HG03159 (cell line): ENCODE results near the gene ABHD4.
"Not testable (repeated sequence)": the region's sequence is repeated elsewhere in the genome, so short reads cannot be mapped to it uniquely, and the experiment has no call there.

Experiments used
- ATAC-seq: cut with Tn5 transposase; IDR thresholded peaks from one replicate; pipeline ENCODE4 v1.9.1; 2021; ENCODE audit warnings: mild to moderate bottlenecking, moderate library complexity; ENCODE audit not compliant: unreplicated experiment

ABHD4 gene, protein sequence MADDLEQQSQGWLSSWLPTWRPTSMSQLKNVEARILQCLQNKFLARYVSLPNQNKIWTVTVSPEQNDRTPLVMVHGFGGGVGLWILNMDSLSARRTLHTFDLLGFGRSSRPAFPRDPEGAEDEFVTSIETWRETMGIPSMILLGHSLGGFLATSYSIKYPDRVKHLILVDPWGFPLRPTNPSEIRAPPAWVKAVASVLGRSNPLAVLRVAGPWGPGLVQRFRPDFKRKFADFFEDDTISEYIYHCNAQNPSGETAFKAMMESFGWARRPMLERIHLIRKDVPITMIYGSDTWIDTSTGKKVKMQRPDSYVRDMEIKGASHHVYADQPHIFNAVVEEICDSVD

DNA sequence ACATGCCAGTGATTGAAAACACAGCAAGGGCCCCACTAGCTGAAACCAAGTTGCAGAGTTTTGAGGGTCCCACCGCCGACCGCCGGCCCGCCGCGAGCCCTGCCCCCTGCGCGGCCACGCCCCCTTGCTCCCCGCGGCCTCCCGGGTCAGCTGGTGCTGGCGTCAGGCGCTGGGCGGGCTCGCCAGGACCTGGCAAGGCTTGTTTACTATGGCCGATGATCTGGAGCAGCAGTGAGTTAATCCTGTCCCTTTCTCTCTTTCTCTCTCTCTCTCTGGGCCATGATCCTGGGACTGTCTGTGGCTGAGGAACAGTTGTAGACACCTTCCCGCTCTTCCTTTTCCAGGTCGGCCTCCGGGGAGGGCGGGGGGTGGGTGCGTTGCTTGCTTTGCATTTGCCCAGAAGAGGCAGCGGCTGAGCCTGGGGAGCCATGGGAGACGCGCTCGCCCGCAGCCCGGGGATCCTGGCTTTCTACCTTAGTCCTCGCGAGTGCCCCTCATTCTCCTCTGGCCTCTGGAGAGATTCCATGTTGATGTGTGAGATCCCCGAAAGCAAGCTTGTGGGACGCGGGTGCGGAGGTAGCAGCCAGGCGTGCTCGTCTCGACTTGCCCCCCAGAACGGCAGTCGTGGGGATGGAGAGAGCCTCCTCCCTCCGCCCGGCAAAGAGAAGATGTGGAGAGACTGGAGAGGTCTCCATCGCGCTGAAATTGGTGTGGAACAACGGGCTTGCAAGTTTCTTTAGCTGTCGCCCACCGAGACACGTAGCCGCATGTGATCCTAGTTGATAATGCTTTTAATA, at the start of gene ABHD4:
TSS of gene ABHD4 (plus strand) at position 202 of the 797 bp plus-strand sequence. CDS start at position 209, 7 bp downstream.
- peak; percentile 68 for ATAC-seq

DNA sequence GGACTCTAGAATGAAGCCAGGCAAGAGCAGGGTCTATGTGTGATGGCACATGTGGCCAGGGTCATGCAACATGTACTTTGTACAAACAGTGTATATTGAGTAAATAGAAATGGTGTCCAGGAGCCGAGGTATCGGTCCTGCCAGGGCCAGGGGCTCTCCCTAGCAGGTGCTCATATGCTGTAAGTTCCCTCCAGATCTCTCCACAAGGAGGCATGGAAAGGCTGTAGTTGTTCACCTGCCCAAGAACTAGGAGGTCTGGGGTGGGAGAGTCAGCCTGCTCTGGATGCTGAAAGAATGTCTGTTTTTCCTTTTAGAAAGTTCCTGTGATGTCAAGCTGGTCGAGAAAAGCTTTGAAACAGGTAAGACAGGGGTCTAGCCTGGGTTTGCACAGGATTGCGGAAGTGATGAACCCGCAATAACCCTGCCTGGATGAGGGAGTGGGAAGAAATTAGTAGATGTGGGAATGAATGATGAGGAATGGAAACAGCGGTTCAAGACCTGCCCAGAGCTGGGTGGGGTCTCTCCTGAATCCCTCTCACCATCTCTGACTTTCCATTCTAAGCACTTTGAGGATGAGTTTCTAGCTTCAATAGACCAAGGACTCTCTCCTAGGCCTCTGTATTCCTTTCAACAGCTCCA, 48.7 kb upstream of the ABHD4 start:
- ATAC-seq, result no peak

DNA sequence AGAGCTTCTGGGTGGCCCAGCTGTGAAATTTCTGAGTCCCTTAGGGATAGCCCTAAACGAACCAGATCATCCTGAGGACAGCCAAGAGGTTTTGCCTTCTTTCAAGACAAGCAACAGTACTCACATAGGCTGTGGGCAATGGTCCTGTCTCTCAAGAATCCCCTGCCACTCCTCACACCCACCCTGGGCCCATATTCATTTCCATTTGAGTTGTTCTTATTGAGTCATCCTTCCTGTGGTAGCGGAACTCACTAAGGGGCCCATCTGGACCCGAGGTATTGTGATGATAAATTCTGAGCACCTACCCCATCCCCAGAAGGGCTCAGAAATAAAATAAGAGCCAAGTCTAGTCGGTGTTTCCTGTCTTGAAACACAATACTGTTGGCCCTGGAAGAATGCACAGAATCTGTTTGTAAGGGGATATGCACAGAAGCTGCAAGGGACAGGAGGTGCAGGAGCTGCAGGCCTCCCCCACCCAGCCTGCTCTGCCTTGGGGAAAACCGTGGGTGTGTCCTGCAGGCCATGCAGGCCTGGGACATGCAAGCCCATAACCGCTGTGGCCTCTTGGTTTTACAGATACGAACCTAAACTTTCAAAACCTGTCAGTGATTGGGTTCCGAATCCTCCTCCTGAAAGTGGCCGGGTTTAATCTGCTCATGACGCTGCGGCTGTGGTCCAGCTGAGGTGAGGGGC, 48.0 kb upstream of the ABHD4 start:
- no peak for ATAC-seq

DNA sequence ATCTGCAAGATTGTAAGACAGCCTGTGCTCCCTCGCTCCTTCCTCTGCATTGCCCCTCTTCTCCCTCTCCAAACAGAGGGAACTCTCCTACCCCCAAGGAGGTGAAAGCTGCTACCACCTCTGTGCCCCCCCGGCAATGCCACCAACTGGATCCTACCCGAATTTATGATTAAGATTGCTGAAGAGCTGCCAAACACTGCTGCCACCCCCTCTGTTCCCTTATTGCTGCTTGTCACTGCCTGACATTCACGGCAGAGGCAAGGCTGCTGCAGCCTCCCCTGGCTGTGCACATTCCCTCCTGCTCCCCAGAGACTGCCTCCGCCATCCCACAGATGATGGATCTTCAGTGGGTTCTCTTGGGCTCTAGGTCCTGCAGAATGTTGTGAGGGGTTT, 46.5 kb upstream of the ABHD4 start:
- no peak for ATAC-seq

DNA sequence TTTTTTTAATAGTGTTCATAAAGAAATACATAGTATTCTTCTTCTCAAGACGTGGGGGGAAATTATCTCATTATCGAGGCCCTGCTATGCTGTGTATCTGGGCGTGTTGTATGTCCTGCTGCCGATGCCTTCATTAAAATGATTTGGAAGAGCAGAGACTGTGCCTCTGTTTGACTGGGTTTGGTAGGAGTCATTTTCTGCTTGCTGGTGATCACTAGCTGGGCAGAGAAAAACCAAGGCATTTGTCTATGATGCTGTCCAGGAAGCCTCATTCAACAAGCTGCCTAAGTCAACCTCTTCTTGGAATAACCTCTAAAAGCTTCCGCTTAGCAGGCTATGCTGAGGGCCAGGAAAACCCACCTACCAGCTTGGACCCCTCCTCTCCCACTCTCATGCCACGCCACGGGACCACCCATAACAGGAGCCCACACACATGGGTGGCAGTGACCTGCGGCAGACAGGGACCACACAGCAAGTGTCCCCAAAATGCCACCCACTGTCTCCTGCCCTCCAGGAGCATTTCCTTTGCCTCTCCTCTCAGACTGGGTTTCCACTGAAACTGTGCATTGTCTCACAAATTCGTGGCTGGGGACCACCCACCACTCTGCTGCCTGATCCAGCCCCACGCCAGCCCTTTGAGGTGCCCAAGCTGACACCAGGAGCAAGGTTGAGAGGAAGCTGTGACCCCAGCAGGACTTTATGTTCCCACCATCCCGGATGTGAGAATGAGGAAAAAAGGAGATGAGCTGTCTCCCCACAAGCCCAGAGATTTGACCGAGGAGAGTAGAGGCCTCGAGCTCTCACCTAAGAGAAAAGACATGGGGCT, 45.9 kb upstream of the ABHD4 start:
- no peak for ATAC-seq

DNA sequence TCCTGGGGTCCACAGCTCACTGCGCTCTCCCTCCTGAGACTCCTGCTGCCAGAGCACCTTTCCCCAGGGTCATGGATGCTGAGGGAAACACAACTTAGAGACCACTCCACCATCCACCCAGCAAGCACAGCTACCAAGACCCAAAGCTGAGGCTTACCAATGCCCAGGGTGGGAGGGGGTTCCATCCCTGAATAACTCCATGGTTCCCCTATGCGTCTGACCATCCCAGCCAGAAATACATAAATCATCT, 45.3 kb upstream of the ABHD4 start:
- no peak for ATAC-seq

DNA sequence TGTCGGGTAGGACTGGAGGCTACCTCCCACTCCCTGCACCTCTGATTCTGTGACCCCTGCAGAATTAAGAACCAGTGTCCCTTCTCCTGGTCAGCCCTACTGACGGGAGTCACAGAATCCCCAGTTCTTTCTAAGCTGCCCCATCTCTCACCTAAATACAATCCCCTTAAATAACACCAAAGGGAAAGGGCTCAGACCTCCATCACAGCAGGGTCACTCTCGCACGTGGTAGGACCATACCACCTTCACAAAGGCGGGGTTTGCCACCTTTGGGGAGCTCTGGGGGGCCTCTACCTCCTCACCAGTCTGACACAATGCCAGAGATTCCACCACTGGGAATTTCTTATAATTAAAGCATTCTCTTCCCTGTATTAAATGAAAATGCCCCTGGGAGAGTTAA, 44.7 kb upstream of the ABHD4 start:
- no peak for ATAC-seq

DNA sequence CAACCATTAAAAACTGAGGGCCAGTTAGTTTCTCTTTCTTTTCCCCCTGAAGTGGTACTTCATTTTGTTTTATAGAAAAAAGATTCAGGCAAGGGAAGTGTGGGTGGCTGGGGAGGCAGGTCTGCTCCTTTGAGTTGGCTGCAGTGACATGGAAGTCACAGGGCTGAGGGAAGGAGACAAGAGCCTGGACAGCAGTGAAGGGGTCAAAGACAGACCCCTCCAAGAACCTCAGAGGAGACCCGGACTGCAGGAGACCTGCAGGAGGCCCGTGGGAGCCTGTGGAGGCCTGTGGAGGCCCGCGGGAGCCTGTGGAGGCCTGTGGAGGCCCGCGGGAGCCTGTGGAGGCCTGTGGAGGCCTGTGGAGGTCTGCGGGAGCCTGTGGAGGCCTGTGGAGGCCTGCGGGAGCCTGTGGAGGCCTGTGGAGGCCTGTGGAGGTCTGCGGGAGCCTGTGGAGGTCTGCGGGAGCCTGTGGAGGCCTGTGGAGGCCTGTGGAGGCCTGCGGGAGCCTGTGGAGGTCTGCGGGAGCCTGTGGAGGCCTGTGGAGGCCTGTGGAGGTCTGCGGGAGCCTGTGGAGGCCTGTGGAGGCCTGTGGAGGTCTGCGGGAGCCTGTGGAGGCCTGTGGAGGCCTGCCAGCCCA, 44.1 kb upstream of the ABHD4 start:
- not testable (repeated sequence) for ATAC-seq

DNA sequence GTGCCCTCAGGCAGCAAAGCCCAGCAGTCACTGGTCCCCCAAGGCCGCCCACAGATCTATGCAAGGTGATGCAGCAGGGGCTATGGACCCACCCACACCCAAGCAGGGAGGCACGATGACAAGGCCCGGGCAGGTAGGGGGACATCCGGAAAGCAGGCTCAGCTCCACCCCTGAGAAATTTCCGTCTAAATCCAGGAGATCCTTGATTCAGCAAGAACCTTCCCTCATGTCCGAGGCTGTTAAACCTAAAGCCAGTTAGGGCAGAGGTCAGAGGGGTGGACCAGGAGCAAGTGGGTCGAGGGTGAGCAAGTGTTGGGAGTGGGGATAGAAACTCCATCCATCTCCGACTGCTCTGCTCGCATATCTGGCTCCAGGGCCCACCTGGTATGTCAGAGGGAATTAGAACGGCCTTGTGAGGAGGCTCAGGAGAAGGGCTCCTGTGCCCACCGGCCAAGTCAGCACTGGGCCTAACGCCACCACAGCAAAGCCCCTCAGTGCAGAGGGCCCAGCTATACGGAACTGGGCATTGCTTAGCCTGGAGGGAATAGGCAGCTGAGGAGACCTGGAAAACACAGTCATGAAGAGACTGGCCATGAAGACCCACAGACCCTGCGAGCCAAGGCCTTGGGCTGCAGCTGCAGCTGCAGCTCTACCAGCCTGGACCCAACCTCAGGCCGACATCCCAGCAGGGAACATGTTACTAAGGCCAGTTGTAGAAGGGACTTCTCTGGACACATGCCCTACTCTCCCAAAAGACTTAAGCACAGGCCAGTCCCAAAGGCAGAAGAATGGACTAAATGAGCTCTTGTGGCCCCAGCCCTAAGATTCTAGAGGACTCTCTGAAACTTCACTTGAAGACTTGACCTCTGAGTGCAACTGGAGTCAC, 43.4 kb upstream of the ABHD4 start:
- ATAC-seq, result no peak

DNA sequence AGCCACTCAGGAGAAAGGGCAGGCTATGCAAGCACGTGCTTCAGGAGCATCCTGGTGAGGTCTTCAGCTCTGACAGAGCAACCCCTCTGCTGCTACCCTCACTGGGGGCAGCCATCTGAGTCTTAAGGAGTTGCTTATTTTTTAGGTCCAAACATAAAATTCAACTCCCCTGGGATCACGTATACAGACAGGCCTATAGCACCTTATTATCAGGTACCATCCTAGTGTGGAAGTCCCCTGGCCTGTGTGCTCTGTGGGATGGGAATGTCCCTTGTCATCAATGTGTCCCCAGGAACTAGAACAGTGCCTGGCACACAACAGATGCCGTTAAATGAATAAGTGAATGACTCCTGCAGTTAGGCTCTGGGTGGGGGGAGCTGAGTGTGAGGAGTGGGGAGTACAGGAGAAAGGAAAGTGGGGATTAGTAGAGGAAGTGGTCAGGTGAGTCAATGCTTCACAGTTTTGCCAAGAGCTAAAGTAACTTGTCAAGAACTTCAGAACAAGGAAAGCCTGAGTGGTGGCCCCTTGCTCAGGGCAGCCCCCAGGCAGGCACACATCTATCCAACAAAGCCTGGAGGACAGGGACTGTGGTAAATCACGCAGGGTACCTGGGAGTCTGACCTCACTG, 42.6 kb upstream of the ABHD4 start:
- peak; percentile 3 for ATAC-seq

DNA sequence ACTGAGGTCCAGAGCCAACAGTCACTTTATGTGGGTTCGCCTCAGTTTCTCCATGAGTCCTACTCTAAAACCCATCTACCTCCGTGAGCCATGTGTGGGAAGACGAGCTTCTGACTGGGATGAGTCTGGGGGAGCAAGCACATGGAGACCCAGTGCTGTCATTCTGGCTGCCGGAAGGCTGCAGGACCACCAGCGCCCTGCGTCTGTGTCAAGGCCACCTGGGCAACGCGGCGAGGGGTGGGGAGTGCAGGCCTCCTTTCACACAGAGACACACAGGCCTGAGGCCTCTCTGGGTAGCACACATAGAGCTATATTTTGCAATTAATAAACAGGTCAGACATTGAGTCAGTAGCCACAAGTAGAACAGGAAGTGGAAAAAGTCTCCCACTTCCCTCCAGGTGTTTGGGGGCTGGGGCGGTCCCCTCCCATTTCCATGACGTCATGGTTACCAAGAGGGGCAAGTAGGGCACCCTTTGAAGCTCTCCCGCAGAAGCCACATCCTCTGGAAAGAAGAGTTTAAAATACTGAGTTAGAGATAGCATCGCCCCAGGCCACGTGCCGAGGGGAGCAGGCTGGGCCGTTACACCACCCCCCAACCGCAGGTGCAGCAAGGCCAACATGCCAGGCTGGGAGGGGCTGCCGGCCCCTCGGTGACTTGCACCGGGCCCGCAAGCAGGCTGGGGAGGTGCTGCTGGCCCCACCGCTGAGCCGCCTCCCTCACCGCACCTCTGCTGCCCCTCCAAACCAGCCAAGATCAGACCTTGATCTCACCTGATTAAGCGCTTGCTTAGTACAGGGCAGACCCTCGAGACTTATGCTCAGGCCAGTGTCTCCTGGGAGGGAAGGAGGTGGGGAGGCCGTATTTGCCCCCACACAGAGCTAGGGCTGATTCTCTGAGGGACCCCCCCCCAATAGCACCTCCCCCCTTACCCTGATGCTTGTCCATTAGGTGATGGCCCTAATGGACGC, 41.8 kb upstream of the ABHD4 start:
- peak; percentile 70 for ATAC-seq

DNA sequence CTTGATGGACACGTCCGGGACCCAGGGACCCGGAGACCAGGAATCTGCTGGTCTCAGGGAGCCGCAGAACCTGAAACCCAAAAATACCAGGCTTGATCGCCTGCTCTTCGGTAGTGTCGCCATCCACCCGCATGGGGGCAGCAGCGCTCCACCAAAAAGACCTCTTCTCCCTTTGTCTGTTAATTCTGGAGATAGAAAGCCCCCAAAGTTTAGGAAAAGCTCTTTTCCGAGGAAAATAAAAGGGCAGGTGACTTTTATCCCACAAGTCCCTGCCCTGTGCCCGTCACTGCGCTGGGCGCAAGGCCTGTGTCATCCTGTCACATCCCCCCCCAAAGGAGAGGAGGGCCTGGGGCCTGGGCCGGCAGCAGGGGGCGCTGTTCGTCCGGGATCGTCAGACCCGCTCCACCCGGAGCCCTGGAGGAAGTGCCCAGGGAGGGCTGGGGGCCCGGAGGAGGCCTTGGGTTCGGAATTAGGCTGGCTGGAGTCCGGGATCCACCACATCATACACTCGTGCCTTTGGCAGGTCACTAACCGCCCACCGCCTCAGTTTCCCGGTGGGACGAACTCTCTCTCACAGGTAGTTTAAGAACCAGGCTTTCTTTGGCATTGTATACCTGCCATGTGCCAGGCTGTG, 41.0 kb upstream of the ABHD4 start:
- ATAC-seq, result peak; percentile 33

DNA sequence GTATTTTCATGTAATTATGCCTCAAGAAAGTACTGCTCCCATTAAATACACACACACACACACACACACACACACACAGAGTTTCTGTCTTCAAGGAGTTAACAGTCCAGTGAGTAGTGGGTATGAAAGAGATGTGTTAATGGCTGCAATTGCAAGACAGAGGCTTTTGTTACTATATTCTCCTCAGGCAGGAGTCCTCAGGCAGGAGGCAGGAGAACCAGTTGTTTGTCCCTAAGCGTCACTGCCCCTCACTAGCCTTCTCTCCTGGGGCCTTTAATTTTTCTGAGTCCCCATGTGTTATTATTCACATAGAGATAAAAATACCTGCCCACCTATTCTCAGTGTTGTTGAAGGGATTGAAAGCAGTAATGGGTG, 40.3 kb upstream of the ABHD4 start:
- no peak for ATAC-seq

DNA sequence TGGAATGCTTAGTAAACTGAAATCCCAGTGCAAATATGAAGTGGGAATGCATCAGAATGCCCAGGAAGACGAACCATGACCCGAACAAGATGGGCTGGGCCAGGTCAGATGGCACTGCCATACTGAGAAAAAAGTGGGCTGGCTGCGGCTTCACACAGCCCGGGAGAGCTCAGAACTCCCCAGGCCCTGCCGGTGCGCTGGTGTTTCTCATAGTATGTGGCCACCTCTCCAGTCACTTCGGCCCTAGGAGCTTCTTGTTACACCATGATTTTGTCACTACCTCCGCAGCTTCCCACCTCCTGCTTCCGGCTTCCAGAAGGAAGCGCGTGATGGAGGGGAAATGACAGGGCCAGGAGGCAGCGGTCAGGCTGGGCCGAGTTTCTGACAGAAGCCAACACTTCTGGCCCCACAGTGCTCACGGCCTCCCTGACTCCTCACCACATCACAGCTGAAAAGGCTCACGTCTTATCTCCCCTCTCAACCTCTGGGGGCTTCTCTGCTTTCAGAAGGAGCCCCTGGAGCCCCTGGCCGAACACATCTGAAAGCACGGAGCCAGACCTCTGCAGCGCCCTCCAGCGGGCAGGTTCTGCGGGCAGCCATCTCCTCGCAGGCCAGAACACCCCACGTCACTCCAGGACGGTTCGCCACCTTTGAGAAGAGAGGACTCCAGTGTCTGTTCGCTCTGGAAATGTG, 39.7 kb upstream of the ABHD4 start:
- ATAC-seq, result no peak

DNA sequence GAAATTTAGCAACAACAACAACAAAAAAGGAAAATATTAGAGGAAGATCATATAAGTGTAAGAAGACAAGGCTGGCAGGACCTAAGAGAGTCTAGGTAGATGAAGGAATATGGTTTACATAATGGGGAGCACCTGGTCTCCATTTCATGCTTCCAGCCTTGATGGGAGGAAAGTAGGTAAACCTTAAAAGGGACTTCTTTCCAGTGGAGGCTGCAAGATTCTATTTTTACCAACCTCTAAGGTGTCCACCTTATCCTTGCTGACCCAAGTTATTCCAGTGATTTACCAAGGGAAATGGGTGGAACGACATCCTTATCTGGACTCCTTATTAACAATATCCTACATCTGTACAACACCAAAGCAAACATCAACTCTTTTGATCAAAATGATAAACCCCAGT, 39.1 kb upstream of the ABHD4 start:
- no peak for ATAC-seq

DNA sequence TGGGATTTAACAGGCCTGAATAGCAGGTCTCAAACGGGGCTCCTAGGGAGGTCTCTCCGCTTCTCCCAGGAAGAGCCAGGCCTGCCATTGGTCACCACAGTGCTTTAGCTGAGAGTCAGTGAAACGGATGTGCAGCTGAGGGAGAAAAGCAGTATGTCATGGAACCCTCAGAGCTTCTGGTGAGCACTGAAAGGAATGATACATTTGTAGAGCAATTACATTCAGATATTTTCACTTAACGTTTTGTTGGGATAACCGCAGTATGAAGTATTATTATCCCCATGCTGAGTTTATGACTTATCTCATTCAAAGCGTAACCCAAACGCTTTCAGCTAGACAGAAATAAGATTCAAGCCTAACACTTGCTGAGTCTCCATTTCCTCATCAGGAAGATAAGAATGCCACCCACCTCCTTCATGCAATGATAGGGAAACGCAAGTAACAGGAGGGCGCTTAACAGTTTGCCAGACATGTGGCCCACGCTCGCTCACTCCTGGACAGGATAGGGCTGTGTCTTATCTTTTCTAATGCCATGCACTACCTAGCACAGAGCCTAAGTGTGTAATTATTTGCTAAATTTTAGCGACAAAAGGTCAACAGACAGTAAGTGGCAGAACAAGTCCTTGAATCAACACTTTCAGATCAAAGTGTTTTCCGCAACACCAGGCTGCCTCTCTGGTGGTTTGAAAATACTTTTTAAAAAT, 37.3 kb upstream of the ABHD4 start:
- no peak for ATAC-seq
